Measurements from ENCODE around the gene NFE2L1.

- TF ChIP-seq CTCF (IDR thresholded peaks at IDR 0.05) (no peak), USF2 (CRISPR knock-in tag; IDR thresholded peaks at IDR 0.05) (no peak), TEAD4 (CRISPR knock-in tag; IDR thresholded peaks at IDR 0.05) (no peak), MAX (CRISPR knock-in tag; IDR thresholded peaks at IDR 0.05) (no peak), E2F5 (CRISPR knock-in tag; IDR thresholded peaks at IDR 0.05) (no peak), ZBTB43 (CRISPR knock-in tag; IDR thresholded peaks at IDR 0.05) (no peak), ATF2 (CRISPR knock-in tag; IDR thresholded peaks at IDR 0.05; ENCODE audit: borderline replicate concordance, low read depth) (no peak), FOXJ3 (CRISPR knock-in tag; IDR thresholded peaks at IDR 0.05; ENCODE audit: borderline replicate concordance) (no peak), SP1 (CRISPR knock-in tag; conservative IDR thresholded peaks at IDR 0.05) (no peak), SMAD3 (CRISPR knock-in tag; IDR thresholded peaks at IDR 0.05; ENCODE audit: borderline replicate concordance) (no peak), E2F4 (CRISPR knock-in tag; IDR thresholded peaks at IDR 0.05; ENCODE audit: borderline replicate concordance, low read depth) (no peak), STAT6 (CRISPR knock-in tag; conservative IDR thresholded peaks at IDR 0.05; ENCODE audit: low read depth) (no peak), ATF3 (CRISPR knock-in tag; conservative IDR thresholded peaks at IDR 0.05) (no peak)
These were observed 62.6 kb downstream of the NFE2L1 start for GRCh38 chr17:48110761-48111160.
